Keratinocyte (primary cell): ENCODE results near the gene DNMT3A. TPM values are rescaled to one million over a fixed set of nuclear protein-coding genes. Genes with fewer than 3 reads are reported as not detected.

Experiments
- DNase-seq: peaks from one replicate; pipeline ENCODE4 v3.0.0-alpha.2; 2011; ENCODE audit warnings: low read depth, missing footprints, low spot score
- FAIRE-seq: peaks from 2 replicates; lab custom pipeline; 2011; peaks lifted over from hg19 to GRCh38; lab: Jason Lieb, UNC
- H2AFZ ChIP-seq: 2 replicates; pipeline ENCODE4 v1.6.0; 2012; ENCODE audit warnings: low read length, control low read depth, inconsistent platforms; ENCODE audit not compliant: control insufficient read depth
- H3K27ac ChIP-seq: 2 replicates; pipeline ENCODE4 v1.5.1; 2011; ENCODE audit warnings: low read length; ENCODE audit not compliant: control insufficient read depth, insufficient read depth
- H3K27me3 ChIP-seq: 3 replicates; pipeline ENCODE4 v1.6.0; 2011; ENCODE audit warnings: low read length; ENCODE audit not compliant: control insufficient read depth, insufficient read depth; ENCODE audit errors: extremely low read depth
- H3K36me3 ChIP-seq, 2 experiments: 2 replicates in 1 of 2; 3 replicates in 1 of 2; pipeline ENCODE4 v1.5.1; 2011; ENCODE audit warnings: low read length in 2 of 2, mild to moderate bottlenecking in 1 of 2; ENCODE audit not compliant: control insufficient read depth in 2 of 2, insufficient read depth in 2 of 2; ENCODE audit errors: extremely low read depth in 1 of 2
- H3K4me1 ChIP-seq: 3 replicates; pipeline ENCODE4 v1.5.1; 2011; ENCODE audit warnings: low read length; ENCODE audit not compliant: control insufficient read depth, insufficient read depth; ENCODE audit errors: extremely low read depth
- H3K4me2 ChIP-seq: 3 replicates; pipeline ENCODE4 v1.6.0; 2011; ENCODE audit warnings: low read depth, low read length; ENCODE audit not compliant: control insufficient read depth, insufficient read depth; ENCODE audit errors: extremely low read depth
- H3K4me3 ChIP-seq, 3 experiments: fragments of 200-600 bp in 1 of 3; sonication (generic) in 1 of 3; 2 replicates in 2 of 3; 3 replicates in 1 of 3; pipeline ENCODE4 v1.5.1; 2011 to 2016; ENCODE audit warnings: low read length in 3 of 3, mild to moderate bottlenecking in 3 of 3, control low read depth in 2 of 3, inconsistent platforms in 1 of 3, low read depth in 1 of 3, mixed read lengths in 1 of 3, mixed run types in 1 of 3, moderate library complexity in 1 of 3; ENCODE audit not compliant: control insufficient read depth in 2 of 3, insufficient read depth in 2 of 3; ENCODE audit errors: extremely low read depth in 1 of 3
- H3K79me2 ChIP-seq: 2 replicates; pipeline ENCODE4 v1.6.0; 2012; ENCODE audit warnings: low read length; ENCODE audit not compliant: control insufficient read depth, insufficient read depth
- H3K9ac ChIP-seq: 3 replicates; pipeline ENCODE4 v1.6.0; 2011; ENCODE audit warnings: low read length; ENCODE audit not compliant: control insufficient read depth, insufficient read depth; ENCODE audit errors: extremely low read depth
- H3K9me1 ChIP-seq: 3 replicates; pipeline ENCODE4 v1.6.0; 2011; ENCODE audit warnings: low read length; ENCODE audit not compliant: control insufficient read depth, insufficient read depth; ENCODE audit errors: extremely low read depth
- H3K9me3 ChIP-seq: 2 replicates; pipeline ENCODE4 v1.5.1; 2012; ENCODE audit warnings: low read depth, low read length; ENCODE audit not compliant: control insufficient read depth
- H4K20me1 ChIP-seq: 3 replicates; pipeline ENCODE4 v1.6.0; 2011; ENCODE audit warnings: low read length; ENCODE audit not compliant: control insufficient read depth, insufficient read depth; ENCODE audit errors: extremely low read depth
- EZH2 ChIP-seq: IDR thresholded peaks from one replicate; pipeline ENCODE4 v1.6.1; 2012; ENCODE audit warnings: inconsistent platforms, mild to moderate bottlenecking, low read length, moderate library complexity
- dilution Hi-C: fragments of 300-500 bp; cut with MboI; formaldehyde crosslinking; loops from one replicate; pipeline ENCODE4 v1.7.0; 2020; ENCODE audit warnings: low sequenced_read_pairs; ENCODE audit not compliant: extremely low pct_ligation_motif_present
- polyA plus RNA-seq, 5 experiments: library from polyadenylated mRNA; depleted of rRNA in 3 of 5; stranded (reverse) in 3 of 5; stranded (forward) in 1 of 5; unstranded in 1 of 5; fragments of >200 nt; gene quantifications; 1 replicate in 1 of 5; 2 replicates in 3 of 5; 3 replicates in 1 of 5; pipeline versions ENCODE4 v1.2.1 to v1.2.3, GENCODE V29; 2011 to 2012; ENCODE audit warnings: missing spikeins in 2 of 5, low read depth in 1 of 5, low replicate concordance in 1 of 5
- TF ChIP-seq, protein P1 (sequence below), 3 experiments: IDR thresholded peaks in 1 of 3; conservative IDR thresholded peaks in 1 of 3; optimal IDR thresholded peaks in 1 of 3; 2 replicates in 2 of 3; 3 replicates in 1 of 3; pipeline versions ENCODE3 to v1.5.1; 2011; ENCODE audit warnings: low read length in 3 of 3, mild to moderate bottlenecking in 3 of 3, moderate library complexity in 2 of 3, control low read depth in 1 of 3, inconsistent platforms in 1 of 3; ENCODE audit not compliant: insufficient read depth in 2 of 3; ENCODE audit errors: extremely low read depth in 1 of 3

DNMT3A gene
- polyA plus RNA-seq, 1 donor (not counting 4 experiments of a cell fraction or from before 2014, with no cell fraction given) = 1.5 TPM

DNA sequence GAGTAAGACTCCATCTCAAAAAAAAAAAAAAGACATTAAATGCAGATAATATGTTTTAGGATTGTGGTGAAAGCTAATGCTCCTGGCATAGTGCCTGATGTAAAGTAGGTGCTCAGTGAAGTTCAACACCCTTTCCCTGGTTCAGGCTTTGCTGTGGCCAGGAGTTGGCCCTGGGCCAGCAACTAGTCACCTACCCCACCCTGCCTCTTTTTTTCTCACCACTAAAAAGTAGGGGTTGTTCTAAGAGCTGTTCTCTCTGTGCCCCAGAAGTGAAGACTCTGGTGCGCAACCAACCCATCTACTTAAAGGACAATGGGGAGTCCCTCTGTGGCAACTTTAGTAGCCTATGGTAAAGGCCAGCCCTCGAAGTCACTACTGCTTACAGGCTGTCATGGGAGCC lies 75.9 kb downstream of the DNMT3A start:
- peaks cover 10% of the 10 kb centered on the region for H3K4me1 ChIP-seq
- H3K36me3 ChIP-seq = peaks cover 0 to 1% of the 10 kb centered on the region in 2 experiments
- FAIRE-seq (no peak), DNase-seq (no peak)
- no peak overlapping the region for H3K4me3 ChIP-seq
- no peak overlapping the region for H3K27ac ChIP-seq
- no peak overlapping the region for H3K9ac ChIP-seq
- H3K27me3 ChIP-seq = no peaks in the 10 kb centered on the region
- no peaks in the 10 kb centered on the region for H3K79me2 ChIP-seq
- no peak overlapping the region for H3K4me2 ChIP-seq
- TF ChIP-seq EZH2 = no peak
- TF ChIP-seq, protein P1, sequence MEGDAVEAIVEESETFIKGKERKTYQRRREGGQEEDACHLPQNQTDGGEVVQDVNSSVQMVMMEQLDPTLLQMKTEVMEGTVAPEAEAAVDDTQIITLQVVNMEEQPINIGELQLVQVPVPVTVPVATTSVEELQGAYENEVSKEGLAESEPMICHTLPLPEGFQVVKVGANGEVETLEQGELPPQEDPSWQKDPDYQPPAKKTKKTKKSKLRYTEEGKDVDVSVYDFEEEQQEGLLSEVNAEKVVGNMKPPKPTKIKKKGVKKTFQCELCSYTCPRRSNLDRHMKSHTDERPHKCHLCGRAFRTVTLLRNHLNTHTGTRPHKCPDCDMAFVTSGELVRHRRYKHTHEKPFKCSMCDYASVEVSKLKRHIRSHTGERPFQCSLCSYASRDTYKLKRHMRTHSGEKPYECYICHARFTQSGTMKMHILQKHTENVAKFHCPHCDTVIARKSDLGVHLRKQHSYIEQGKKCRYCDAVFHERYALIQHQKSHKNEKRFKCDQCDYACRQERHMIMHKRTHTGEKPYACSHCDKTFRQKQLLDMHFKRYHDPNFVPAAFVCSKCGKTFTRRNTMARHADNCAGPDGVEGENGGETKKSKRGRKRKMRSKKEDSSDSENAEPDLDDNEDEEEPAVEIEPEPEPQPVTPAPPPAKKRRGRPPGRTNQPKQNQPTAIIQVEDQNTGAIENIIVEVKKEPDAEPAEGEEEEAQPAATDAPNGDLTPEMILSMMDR (optimal IDR thresholded peaks at IDR 0.05 in 1 of 3, IDR thresholded peaks at IDR 0.05 in 1 of 3, conservative IDR thresholded peaks at IDR 0.05 in 1 of 3; ENCODE audit: extremely low read depth in 1 of 3, insufficient read depth in 2 of 3, low read length in 3 of 3) = no peak
- dilution Hi-C loops = no loop called here
- no peak overlapping the region for H2AFZ ChIP-seq
- no peaks in the 10 kb centered on the region for H3K9me1 ChIP-seq
- H4K20me1 ChIP-seq = no peaks in the 10 kb centered on the region
- no peaks in the 10 kb centered on the region for H3K9me3 ChIP-seq

DNA sequence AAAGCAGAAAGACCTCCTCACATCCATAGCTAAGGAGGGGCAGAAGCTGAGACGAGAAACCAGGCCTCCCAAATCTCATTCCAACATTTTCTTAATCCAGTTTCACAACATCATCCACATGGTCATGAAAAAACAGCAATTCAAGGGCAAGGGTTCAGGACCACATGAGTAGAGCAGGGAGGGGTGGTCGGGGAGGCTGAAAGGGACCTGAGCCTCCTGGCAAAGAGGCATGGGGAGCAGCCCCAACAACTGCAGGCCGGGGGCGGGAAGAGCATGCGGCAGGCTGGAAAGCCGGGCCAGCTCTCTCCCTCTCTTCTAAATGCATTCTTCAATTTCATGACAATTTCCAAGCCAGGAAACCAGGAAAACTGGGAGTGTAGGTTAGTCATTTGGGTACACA lies 76.7 kb downstream of the DNMT3A start:
- Histone ChIP-seq H2AFZ (no peak overlapping the region), H3K36me3 (peaks cover 0 to 1% of the 10 kb centered on the region in 2 experiments), H3K4me3 (no peak overlapping the region), H4K20me1 (no peaks in the 10 kb centered on the region), H3K4me1 (peaks cover 10% of the 10 kb centered on the region), H3K4me2 (no peak overlapping the region), H3K9ac (no peak overlapping the region), H3K79me2 (no peaks in the 10 kb centered on the region), H3K9me1 (no peaks in the 10 kb centered on the region), H3K27ac (no peak overlapping the region), H3K27me3 (no peaks in the 10 kb centered on the region), H3K9me3 (no peaks in the 10 kb centered on the region)
- TF ChIP-seq EZH2 = no peak
- dilution Hi-C loops = no loop called here
- FAIRE-seq (no peak), DNase-seq (no peak)

DNA sequence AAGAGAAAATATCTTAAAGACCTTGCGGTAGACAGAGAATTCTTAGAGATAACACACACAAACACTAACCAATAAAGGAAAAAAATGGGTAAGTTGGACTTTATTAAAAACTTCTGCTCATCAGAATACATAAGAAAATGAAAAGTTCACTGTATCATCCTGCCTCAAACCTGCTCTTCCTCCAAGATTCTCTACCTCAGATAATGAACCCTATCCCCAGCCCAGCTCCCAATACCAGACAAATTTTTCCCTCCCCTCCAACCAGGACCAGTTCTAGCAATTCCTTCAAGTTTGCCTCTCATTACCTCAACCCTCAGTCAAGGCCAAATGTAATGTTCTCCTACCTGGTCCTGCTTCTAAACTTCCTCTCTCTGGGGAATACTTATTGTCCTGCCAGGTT lies 79.4 kb downstream of the DNMT3A start:
- Histone ChIP-seq H3K4me1 (peaks cover 10% of the 10 kb centered on the region), H2AFZ (no peak overlapping the region), H3K4me3 (no peak overlapping the region), H3K9me1 (no peaks in the 10 kb centered on the region), H3K79me2 (no peaks in the 10 kb centered on the region), H3K27me3 (no peaks in the 10 kb centered on the region), H3K9me3 (no peaks in the 10 kb centered on the region), H3K27ac (no peak overlapping the region), H3K9ac (no peak overlapping the region), H3K4me2 (no peak overlapping the region), H4K20me1 (no peaks in the 10 kb centered on the region), H3K36me3 (no peaks in the 10 kb centered on the region)
- FAIRE-seq (no peak), DNase-seq (no peak)
- dilution Hi-C loops = no loop called here
- TF ChIP-seq, protein P1 (optimal IDR thresholded peaks at IDR 0.05 in 1 of 3, IDR thresholded peaks at IDR 0.05 in 1 of 3, conservative IDR thresholded peaks at IDR 0.05 in 1 of 3; ENCODE audit: extremely low read depth in 1 of 3, insufficient read depth in 2 of 3, low read length in 3 of 3) = no peak
- no peak for TF ChIP-seq EZH2
